Choroid plexus epithelial cell (primary cell): Measurements from ENCODE around the gene GEMIN8.

ENCODE experiments used
- DNase-seq: peaks from one replicate; pipeline ENCODE4 v3.0.0-alpha.2; 2010; ENCODE audit warnings: low read depth
- H3K4me3 ChIP-seq: 2 replicates; pipeline ENCODE4 v1.5.1; 2011; ENCODE audit warnings: low read depth, mild to moderate bottlenecking, control low read depth, low read length, moderate library complexity
- CTCF ChIP-seq: conservative IDR thresholded peaks from 2 replicates; pipeline ENCODE4 v1.5.1; 2011; ENCODE audit warnings: low read depth, mild to moderate bottlenecking, control low read depth, inconsistent platforms, low read length, moderate library complexity

The GEMIN8 gene

GRCh38 chrX:14032406-14032805 lies 2.7 kb upstream of the GEMIN8 start:
- no peak overlapping the region for H3K4me3 ChIP-seq
- peak; percentile 64 for DNase-seq
- peak; percentile 61 for TF ChIP-seq CTCF

- peak; percentile 54 for DNase-seq
- TF ChIP-seq CTCF, result no peak
- H3K4me3 ChIP-seq, result peak overlapping the region; percentile 72
Observed at GRCh38 chrX:14030174-14030530, 460 bp upstream of the GEMIN8 start.

- no peak for TF ChIP-seq CTCF
- H3K4me3 ChIP-seq, result peak overlapping the region; percentile 72
- DNase-seq, result no peak
Observed at GRCh38 chrX:14029039-14029424, 660 bp downstream of the GEMIN8 start.

GRCh38 chrX:14028473-14028872 lies 1.2 kb downstream of the GEMIN8 start:
- no peak overlapping the region for H3K4me3 ChIP-seq
- TF ChIP-seq CTCF, result no peak
- DNase-seq, result no peak

- no peak for TF ChIP-seq CTCF
- no peak overlapping the region for H3K4me3 ChIP-seq
- peak; percentile 46 for DNase-seq
Observed at GRCh38 chrX:14027511-14028019, 2.1 kb downstream of the GEMIN8 start.

GRCh38 chrX:14027036-14027435 lies 2.7 kb downstream of the GEMIN8 start:
- DNase-seq, result peak; percentile 42
- TF ChIP-seq CTCF, result no peak
- no peak overlapping the region for H3K4me3 ChIP-seq

- DNase-seq, result no peak
- TF ChIP-seq CTCF, result no peak
- no peak overlapping the region for H3K4me3 ChIP-seq
Observed at GRCh38 chrX:14026121-14026520, 3.6 kb downstream of the GEMIN8 start.
